Mammary epithelial cell (primary cell): ENCODE results near the gene YDJC.
A peak's percentile ranks its signal among the peaks of the same experiment; 100 is the strongest.

ENCODE experiments used
- CTCF ChIP-seq, 2 donors: IDR thresholded peaks in 1 of 2; conservative IDR thresholded peaks in 1 of 2; 2 replicates each; pipeline ENCODE4 v1.5.1; 2011 to 2012; ENCODE audit warnings: inconsistent platforms in 2 of 2, low read length in 2 of 2, mild to moderate bottlenecking in 2 of 2, control low read depth in 1 of 2, low read depth in 1 of 2; ENCODE audit not compliant: insufficient read depth in 1 of 2; ENCODE audit errors: extremely low read depth in 1 of 2
- EZH2 ChIP-seq: IDR thresholded peaks from 2 replicates; pipeline ENCODE4 v1.6.1; 2012; ENCODE audit warnings: low read length, inconsistent platforms, borderline replicate concordance

GRCh38 chr22:21641417-21641788 lies 11.6 kb upstream of the YDJC start:
- peak; percentile 30 to 56 for TF ChIP-seq CTCF (conservative IDR thresholded peaks at IDR 0.05 in 1 of 2, IDR thresholded peaks at IDR 0.05 in 1 of 2; ENCODE audit: extremely low read depth in 1 of 2, insufficient read depth in 1 of 2, low read depth in 1 of 2, low read length in 2 of 2)
- TF ChIP-seq EZH2: no peak
